ENCODE measurements around the gene SEC16A. TPM values are rescaled to one million over a fixed set of nuclear protein-coding genes. Genes with fewer than 3 reads are reported as not detected.

Gene SEC16A
- total RNA-seq, 2 experiments from 2014 or later, result 23.7 to 60.1 TPM

- intact Hi-C loops (cut with micrococcal nuclease; ENCODE audit: unreplicated experiment), result no loop called here
- no peaks in the 10 kb centered on the region; the same call in 1 of the 2 replicates for H4K20me1 ChIP-seq (ENCODE audit: insufficient read depth, low read length)
- H3K27ac ChIP-seq (ENCODE audit: low read depth, low read length, poor library complexity, severe bottlenecking), result no peak overlapping the region
- no TSS peak for BruUV-seq (replicated peaks)
- no peak overlapping the region for H3K4me2 ChIP-seq (ENCODE audit: low read length)
- no peak for TF ChIP-seq EZH2phosphoT487 (IDR thresholded peaks at IDR 0.05; ENCODE audit: borderline replicate concordance, low read depth, low read length)
- no peak for TF ChIP-seq CTCF (conservative IDR thresholded peaks at IDR 0.05; ENCODE audit: low read length)
- CTCF ChIA-PET (ENCODE audit: unreplicated experiment), result no interaction called here
- H3K9me3 ChIP-seq (ENCODE audit: low read length), result no peaks in the 10 kb centered on the region
- DNase-seq (ENCODE audit: low spot score), result no peak
- H3K9me2 ChIP-seq (ENCODE audit: insufficient read depth, low read length), result no peaks in the 10 kb centered on the region
- peaks cover 16% of the 10 kb centered on the region for H3K4me1 ChIP-seq (ENCODE audit: insufficient read depth, low read length, poor library complexity, severe bottlenecking)
- no peaks in the 10 kb centered on the region for H3K36me3 ChIP-seq (ENCODE audit: insufficient read depth, low read length)
- H2AFZ ChIP-seq (ENCODE audit: low read length), result no peak overlapping the region
- no peak overlapping the region for H3K4me3 ChIP-seq (ENCODE audit: low read depth, low read length, poor library complexity, severe bottlenecking)
- POLR2A ChIA-PET, result no interaction called here
- no peaks in the 10 kb centered on the region for H3K79me2 ChIP-seq (ENCODE audit: insufficient read depth, low read depth, low read length)
These were observed 43.1 kb upstream of the SEC16A start for GRCh38 chr9:136525841-136526499.

DNA sequence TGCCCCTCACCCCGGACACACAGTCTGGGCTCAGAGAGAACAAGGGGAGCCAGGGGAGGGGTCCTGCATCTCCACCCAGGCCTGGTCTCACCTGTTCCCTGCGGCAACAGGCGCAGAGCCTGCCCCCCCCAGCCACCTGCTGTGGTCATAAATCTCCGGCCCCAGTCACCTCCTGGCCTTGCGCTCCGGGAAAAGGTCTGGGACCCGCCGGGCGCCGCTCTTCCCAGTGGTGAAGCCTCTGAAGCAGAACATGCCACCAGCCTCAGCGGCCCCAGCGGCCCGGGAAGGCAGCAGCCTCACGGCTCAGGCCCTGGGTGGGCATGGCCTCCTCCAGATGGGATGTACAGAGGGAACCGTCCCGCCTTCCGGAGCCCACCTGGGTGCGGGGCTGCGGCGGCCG is 42.4 kb upstream of the SEC16A start:
- Histone ChIP-seq H3K79me2 (ENCODE audit: insufficient read depth, low read depth, low read length) (no peaks in the 10 kb centered on the region), H3K9me2 (ENCODE audit: insufficient read depth, low read length) (no peaks in the 10 kb centered on the region), H3K27ac (ENCODE audit: low read depth, low read length, poor library complexity, severe bottlenecking) (no peak overlapping the region), H3K4me3 (ENCODE audit: low read depth, low read length, poor library complexity, severe bottlenecking) (no peak overlapping the region), H4K20me1 (ENCODE audit: insufficient read depth, low read length) (no peaks in the 10 kb centered on the region; the same call in 1 of the 2 replicates), H3K4me2 (ENCODE audit: low read length) (no peak overlapping the region), H3K4me1 (ENCODE audit: insufficient read depth, low read length, poor library complexity, severe bottlenecking) (peaks cover 11% of the 10 kb centered on the region), H2AFZ (ENCODE audit: low read length) (no peak overlapping the region), H3K9me3 (ENCODE audit: low read length) (no peaks in the 10 kb centered on the region), H3K36me3 (ENCODE audit: insufficient read depth, low read length) (no peaks in the 10 kb centered on the region)
- BruUV-seq (replicated peaks), result no TSS peak
- TF ChIP-seq EZH2phosphoT487 (IDR thresholded peaks at IDR 0.05; ENCODE audit: borderline replicate concordance, low read depth, low read length), result no peak
- no peak for TF ChIP-seq CTCF (conservative IDR thresholded peaks at IDR 0.05; ENCODE audit: low read length)
- POLR2A ChIA-PET, result no interaction called here
- CTCF ChIA-PET (ENCODE audit: unreplicated experiment), result no interaction called here
- DNase-seq (ENCODE audit: low spot score), result no peak
- intact Hi-C loops (cut with micrococcal nuclease; ENCODE audit: unreplicated experiment), result no loop called here

All from OCI-LY7 (cell line).